GM21529 (cell line): ENCODE data around the gene FGF14.
"Not testable (repeated sequence)": the region's sequence is repeated elsewhere in the genome, so short reads cannot be mapped to it uniquely, and the experiment has no call there.

Source experiments
- ATAC-seq: cut with Tn5 transposase; IDR thresholded peaks from one replicate; pipeline ENCODE4 v1.9.1; 2021; ENCODE audit not compliant: unreplicated experiment

Gene FGF14

GRCh38 chr13:102139626-102140025, 262.2 kb downstream of the FGF14 start:
- ATAC-seq = no peak

GRCh38 chr13:102138635-102139190, 263.1 kb downstream of the FGF14 start:
- no peak for ATAC-seq

- not testable (repeated sequence) for ATAC-seq
Observed at GRCh38 chr13:102137904-102138303, 263.9 kb downstream of the FGF14 start.

GRCh38 chr13:102136735-102137296, 265.0 kb downstream of the FGF14 start:
- no peak for ATAC-seq

- ATAC-seq = no peak
Observed at GRCh38 chr13:102132777-102133295, 269.0 kb downstream of the FGF14 start.

GRCh38 chr13:102131246-102131645, 270.6 kb downstream of the FGF14 start:
- no peak for ATAC-seq

GRCh38 chr13:102128216-102128810, 273.5 kb downstream of the FGF14 start:
- peak; percentile 54 for ATAC-seq

- no peak for ATAC-seq
Observed at GRCh38 chr13:102127153-102127552, 274.7 kb downstream of the FGF14 start.

GRCh38 chr13:102122147-102122546, 279.7 kb downstream of the FGF14 start:
- no peak for ATAC-seq

GRCh38 chr13:102117175-102117831, 284.5 kb downstream of the FGF14 start:
- no peak for ATAC-seq

- no peak for ATAC-seq
Observed at GRCh38 chr13:102103469-102103868, 298.4 kb downstream of the FGF14 start.

GRCh38 chr13:102100234-102100633, 301.6 kb downstream of the FGF14 start:
- ATAC-seq = no peak

- no peak for ATAC-seq
Observed at GRCh38 chr13:102097708-102098107, 304.1 kb downstream of the FGF14 start.

- not testable (repeated sequence) for ATAC-seq
Observed at GRCh38 chr13:102093288-102093687, 308.6 kb downstream of the FGF14 start.

- ATAC-seq = no peak
Observed at GRCh38 chr13:102091231-102091630, 310.6 kb downstream of the FGF14 start.

- ATAC-seq = no peak
Observed at GRCh38 chr13:102090532-102090931, 311.3 kb downstream of the FGF14 start.

GRCh38 chr13:102089722-102090121, 312.1 kb downstream of the FGF14 start:
- no peak for ATAC-seq

- ATAC-seq = no peak
Observed at GRCh38 chr13:102089177-102089576, 312.7 kb downstream of the FGF14 start.

- ATAC-seq = no peak
Observed at GRCh38 chr13:102073251-102073650, 328.6 kb downstream of the FGF14 start.

- ATAC-seq = no peak
Observed at GRCh38 chr13:102071711-102072110, 330.1 kb downstream of the FGF14 start.

GRCh38 chr13:102068323-102068722, 333.5 kb downstream of the FGF14 start:
- ATAC-seq = not testable (repeated sequence)
